ENCODE measurements around the gene ZNF264. TPM values are rescaled to one million over a fixed set of nuclear protein-coding genes. Genes with fewer than 3 reads are reported as not detected.

The ZNF264 gene
- total RNA-seq, 4 donors from 2014 or later: 48.5 to 84.9 (median 57.8) TPM

GRCh38 chr19:57239982-57240310, 48.6 kb downstream of the ZNF264 start:
- H3K4me3 ChIP-seq (ENCODE audit: low read depth, poor library complexity, severe bottlenecking): peak overlapping the region; percentile 81
- WGBS, 2 donors: 19 to 23% methylated on average over 12 of the region's 12 CpGs
- TF ChIP-seq, protein P1, sequence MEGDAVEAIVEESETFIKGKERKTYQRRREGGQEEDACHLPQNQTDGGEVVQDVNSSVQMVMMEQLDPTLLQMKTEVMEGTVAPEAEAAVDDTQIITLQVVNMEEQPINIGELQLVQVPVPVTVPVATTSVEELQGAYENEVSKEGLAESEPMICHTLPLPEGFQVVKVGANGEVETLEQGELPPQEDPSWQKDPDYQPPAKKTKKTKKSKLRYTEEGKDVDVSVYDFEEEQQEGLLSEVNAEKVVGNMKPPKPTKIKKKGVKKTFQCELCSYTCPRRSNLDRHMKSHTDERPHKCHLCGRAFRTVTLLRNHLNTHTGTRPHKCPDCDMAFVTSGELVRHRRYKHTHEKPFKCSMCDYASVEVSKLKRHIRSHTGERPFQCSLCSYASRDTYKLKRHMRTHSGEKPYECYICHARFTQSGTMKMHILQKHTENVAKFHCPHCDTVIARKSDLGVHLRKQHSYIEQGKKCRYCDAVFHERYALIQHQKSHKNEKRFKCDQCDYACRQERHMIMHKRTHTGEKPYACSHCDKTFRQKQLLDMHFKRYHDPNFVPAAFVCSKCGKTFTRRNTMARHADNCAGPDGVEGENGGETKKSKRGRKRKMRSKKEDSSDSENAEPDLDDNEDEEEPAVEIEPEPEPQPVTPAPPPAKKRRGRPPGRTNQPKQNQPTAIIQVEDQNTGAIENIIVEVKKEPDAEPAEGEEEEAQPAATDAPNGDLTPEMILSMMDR (IDR thresholded peaks at IDR 0.05): no peak
- no peak for TF ChIP-seq POLR2A (IDR thresholded peaks at IDR 0.05)
- no peak for DNase-seq (ENCODE audit: low spot score in 2 of 2)
- intact Hi-C loops (cut with DNase I; ENCODE audit: low total_unique reads): no loop called here

DNA sequence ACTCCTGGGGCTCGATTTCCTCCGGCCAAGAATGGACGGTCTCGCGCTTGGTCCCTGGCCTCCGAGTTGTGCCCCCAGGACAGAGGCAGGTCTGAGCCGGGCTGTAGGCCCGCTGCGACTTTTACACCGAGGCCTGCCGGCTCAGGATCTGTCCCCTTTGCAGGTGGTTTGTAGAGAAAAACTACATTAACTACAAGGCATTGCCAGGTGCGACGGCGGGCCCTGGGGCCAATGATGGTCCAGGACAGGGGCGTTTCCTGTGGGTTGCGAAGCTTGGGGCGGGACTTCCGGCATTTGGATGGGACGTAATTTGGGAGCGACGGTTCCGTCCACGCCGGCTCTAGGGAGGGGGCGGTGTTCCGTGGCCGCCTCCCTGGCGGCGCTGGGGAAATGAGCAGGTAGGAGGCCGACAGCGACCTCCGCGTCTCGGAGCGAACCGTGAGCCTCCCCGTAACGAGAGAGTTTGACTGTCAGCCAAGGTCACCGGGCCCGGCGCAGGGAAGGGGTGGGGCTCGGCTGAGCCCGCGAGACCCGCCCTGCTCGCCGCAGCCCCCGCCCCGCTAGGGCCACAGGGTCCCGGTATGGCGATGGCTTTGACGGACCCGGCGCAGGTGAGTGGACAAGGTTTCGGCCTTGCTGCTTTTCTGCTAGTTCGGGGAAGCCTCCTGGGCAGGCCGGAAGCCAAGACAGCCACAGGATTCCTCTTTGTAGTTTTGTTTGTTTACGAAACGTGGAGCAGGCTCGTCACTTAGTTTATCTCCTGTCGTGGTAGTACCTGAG, 49.2 kb downstream of the ZNF264 start, which contains the start of gene ZNF805:
ZNF805 (plus strand) TSS at position 322 of the 780 bp plus-strand sequence; CDS start at position 582, 260 bp downstream.
- TF ChIP-seq POLR2A (IDR thresholded peaks at IDR 0.05): no peak
- TF ChIP-seq, protein P1 (IDR thresholded peaks at IDR 0.05): no peak
- peak within 1 kb of the TSS; percentile 81 for H3K4me3 ChIP-seq (ENCODE audit: low read depth, poor library complexity, severe bottlenecking)
- intact Hi-C loops (cut with DNase I; ENCODE audit: low total_unique reads): no loop called here
- 0% methylated on average over 21 to 51 of the region's 61 CpGs for WGBS, 2 donors
- DNase-seq (ENCODE audit: low spot score in 2 of 2): peak; percentile 94 to 99

DNA sequence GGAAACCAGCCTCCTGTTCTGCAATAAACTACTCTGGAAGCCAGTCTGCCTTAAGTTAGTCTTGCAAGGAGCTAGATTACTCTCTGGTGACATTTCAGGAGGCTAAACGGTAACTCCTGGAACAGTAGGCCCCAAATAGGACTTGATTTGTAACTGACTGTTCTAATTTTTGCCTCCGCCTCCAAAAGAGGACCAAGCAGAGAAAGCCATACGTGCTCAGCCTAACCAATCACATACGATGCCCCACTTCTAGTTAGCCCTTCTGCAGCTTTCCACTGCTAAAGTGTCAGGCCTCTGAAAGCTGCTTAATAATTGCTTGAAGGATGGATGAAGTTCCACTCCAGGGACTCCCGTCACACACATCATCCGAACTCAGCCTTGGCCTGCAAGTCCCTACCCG, 49.9 kb downstream of the ZNF264 start:
- 14 to 23% methylated on average over 7 of the region's 7 CpGs for WGBS, 2 donors
- intact Hi-C loops (cut with DNase I; ENCODE audit: low total_unique reads): no loop called here
- TF ChIP-seq, protein P1 (IDR thresholded peaks at IDR 0.05): no peak
- no peak for TF ChIP-seq POLR2A (IDR thresholded peaks at IDR 0.05)
- peak overlapping the region; percentile 81 for H3K4me3 ChIP-seq (ENCODE audit: low read depth, poor library complexity, severe bottlenecking)
- no peak for DNase-seq (ENCODE audit: low spot score in 2 of 2)

- no peak for TF ChIP-seq POLR2A (IDR thresholded peaks at IDR 0.05)
- TF ChIP-seq, protein P1 (IDR thresholded peaks at IDR 0.05): no peak
- intact Hi-C loops (cut with DNase I; ENCODE audit: low total_unique reads): no loop called here
- no peak overlapping the region for H3K4me3 ChIP-seq (ENCODE audit: low read depth, poor library complexity, severe bottlenecking)
- no peak for DNase-seq (ENCODE audit: low spot score in 2 of 2)
- 94% methylated on average over 5 of the region's 5 CpGs for WGBS, 2 donors
Observed at GRCh38 chr19:57242821-57243220, 51.5 kb downstream of the ZNF264 start.

- intact Hi-C loops (cut with DNase I; ENCODE audit: low total_unique reads): no loop called here
- TF ChIP-seq, protein P1 (IDR thresholded peaks at IDR 0.05): no peak
- TF ChIP-seq POLR2A (IDR thresholded peaks at IDR 0.05): no peak
- WGBS, 2 donors: 85 to 93% methylated on average over 5 of the region's 5 CpGs
Observed at GRCh38 chr19:57244513-57244912, 53.2 kb downstream of the ZNF264 start.

More at GRCh38 chr19:57244513-57244912, 53.2 kb downstream of the ZNF264 start:
- DNase-seq (ENCODE audit: low spot score in 2 of 2): no peak
- H3K4me3 ChIP-seq (ENCODE audit: low read depth, poor library complexity, severe bottlenecking): no peak overlapping the region

Measured in lower leg skin (tissue), 4 donors.